WI38 (cell line): Measurements from ENCODE around the gene NUP214.
"Not testable (repeated sequence)": the region's sequence is repeated elsewhere in the genome, so short reads cannot be mapped to it uniquely, and the experiment has no call there.

Experiments
- H3K4me3 ChIP-seq: 2 replicates; pipeline ENCODE4 v1.5.1; 2011; ENCODE audit warnings: low read depth, mild to moderate bottlenecking, control low read depth, low read length
- CTCF ChIP-seq: IDR thresholded peaks from 2 replicates; pipeline ENCODE4 v1.5.1; 2012; ENCODE audit warnings: low read depth, mild to moderate bottlenecking, control low read depth, low read length

NUP214 gene

GRCh38 chr9:131097948-131098278 is 27.5 kb upstream of the NUP214 start:
- TF ChIP-seq CTCF: no peak
- no peak overlapping the region for H3K4me3 ChIP-seq

- no peak for TF ChIP-seq CTCF
- H3K4me3 ChIP-seq: no peak overlapping the region
Observed at GRCh38 chr9:131098391-131099101, 26.8 kb upstream of the NUP214 start.

GRCh38 chr9:131099102-131099606 is 26.2 kb upstream of the NUP214 start:
- TF ChIP-seq CTCF: no peak

GRCh38 chr9:131099845-131100244 is 25.5 kb upstream of the NUP214 start:
- not testable (repeated sequence) for H3K4me3 ChIP-seq

More at GRCh38 chr9:131099102-131099606, 26.2 kb upstream of the NUP214 start:
- H3K4me3 ChIP-seq: no peak overlapping the region

GRCh38 chr9:131100445-131100844 is 24.9 kb upstream of the NUP214 start:
- TF ChIP-seq CTCF: no peak
- H3K4me3 ChIP-seq: no peak overlapping the region

GRCh38 chr9:131101207-131101964 is 24.0 kb upstream of the NUP214 start:
- no peak for TF ChIP-seq CTCF
- H3K4me3 ChIP-seq: no peak overlapping the region

GRCh38 chr9:131103024-131103423 is 22.4 kb upstream of the NUP214 start:
- no peak overlapping the region for H3K4me3 ChIP-seq
- no peak for TF ChIP-seq CTCF
